Activated B cell treated with CpG ODN at 0.5 μM for 24 hours (primary cell): ENCODE data around the gene NLRP6. TPM values are rescaled to one million over a fixed set of nuclear protein-coding genes. Genes with fewer than 3 reads are reported as not detected.

Experiments used
- ATAC-seq: fragments of 200-7000 bp; cut with Tn5 transposase; one replicate; pipeline ENCODE4 v1.10.0; 2021; ENCODE audit warnings: low read depth, mild to moderate bottlenecking, moderate library complexity
- CTCF ChIA-PET: fragments of 350-600 bp; sonication (Branson Sonifier 250); formaldehyde crosslinking; loops from one replicate; lab custom pipeline; 2021; ENCODE audit warnings: antibody characterized with exemption; lab: Charles Lee
- POLR2A ChIA-PET: fragments of 350-600 bp; sonication (Branson Sonifier 250); formaldehyde crosslinking; loops from one replicate; lab custom pipeline; 2021; ENCODE audit warnings: antibody characterized with exemption; lab: Charles Lee
- DNase-seq: peaks from one replicate; pipeline ENCODE4 v3.0.0; 2022
- H3K27ac Mint-ChIP-seq: one replicate; pipeline ENCODE4 v1.8.0; 2020; ENCODE audit warnings: mixed read lengths
- H3K27me3 Mint-ChIP-seq: one replicate; pipeline ENCODE4 v1.8.0; 2021; ENCODE audit warnings: mixed read lengths
- H3K36me3 Mint-ChIP-seq: one replicate; pipeline ENCODE4 v1.8.0; 2021; ENCODE audit warnings: low read depth, mixed read lengths
- H3K4me1 Mint-ChIP-seq: one replicate; pipeline ENCODE4 v1.8.0; 2021; ENCODE audit warnings: mixed read lengths
- H3K4me3 Mint-ChIP-seq: one replicate; pipeline ENCODE4 v1.8.0; 2020; ENCODE audit warnings: mild to moderate bottlenecking, mixed read lengths
- H3K9me3 Mint-ChIP-seq: one replicate; pipeline ENCODE4 v1.8.0; 2020; ENCODE audit warnings: mixed read lengths
- intact Hi-C: fragments of 100-400 bp; cut with micrococcal nuclease; formaldehyde crosslinking; loops from one replicate; pipeline ENCODE4 v1.15.1; 2024
- total RNA-seq: library from RNA; stranded (reverse); gene quantifications from 2 replicates; pipeline ENCODE4 v1.2.3, GENCODE V29; 2022
- TF ChIP-seq, protein P1 (sequence below): fragments of 200-600 bp; IDR thresholded peaks from one replicate; pipeline ENCODE4 v1.8.0; 2022; ENCODE audit warnings: antibody characterized with exemption, mild to moderate bottlenecking

Gene NLRP6
- total RNA-seq, 1 donor from 2014 or later, result 0.64 TPM

DNA sequence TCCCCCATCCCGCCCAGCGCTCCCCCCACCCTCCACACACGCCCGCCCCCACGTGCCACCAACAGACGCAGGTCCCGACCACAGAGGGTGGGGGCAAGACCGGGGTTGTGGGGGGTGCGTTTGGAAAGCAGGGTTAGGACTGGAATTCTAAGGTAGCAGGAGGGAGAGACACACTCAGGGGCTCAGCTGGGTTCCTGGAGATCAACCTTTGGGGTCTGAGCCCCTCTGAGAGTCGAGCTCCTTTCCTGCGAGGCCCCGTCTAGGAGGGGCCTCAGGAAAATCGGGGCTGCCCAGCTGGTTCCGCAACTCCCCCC, 11.1 kb downstream of the NLRP6 start:
- H3K27ac Mint-ChIP-seq, result no peak overlapping the region
- H3K4me1 Mint-ChIP-seq, result peaks cover 17% of the 10 kb centered on the region
- peak overlapping the region; percentile 79 for H3K4me3 Mint-ChIP-seq
- CTCF ChIA-PET, result interaction anchor here (2.2 kb wide), 1 partner anchor 39 kb away, joined by 9 read pairs; no protein-coding TSS in a partner anchor
- TF ChIP-seq, protein P1, sequence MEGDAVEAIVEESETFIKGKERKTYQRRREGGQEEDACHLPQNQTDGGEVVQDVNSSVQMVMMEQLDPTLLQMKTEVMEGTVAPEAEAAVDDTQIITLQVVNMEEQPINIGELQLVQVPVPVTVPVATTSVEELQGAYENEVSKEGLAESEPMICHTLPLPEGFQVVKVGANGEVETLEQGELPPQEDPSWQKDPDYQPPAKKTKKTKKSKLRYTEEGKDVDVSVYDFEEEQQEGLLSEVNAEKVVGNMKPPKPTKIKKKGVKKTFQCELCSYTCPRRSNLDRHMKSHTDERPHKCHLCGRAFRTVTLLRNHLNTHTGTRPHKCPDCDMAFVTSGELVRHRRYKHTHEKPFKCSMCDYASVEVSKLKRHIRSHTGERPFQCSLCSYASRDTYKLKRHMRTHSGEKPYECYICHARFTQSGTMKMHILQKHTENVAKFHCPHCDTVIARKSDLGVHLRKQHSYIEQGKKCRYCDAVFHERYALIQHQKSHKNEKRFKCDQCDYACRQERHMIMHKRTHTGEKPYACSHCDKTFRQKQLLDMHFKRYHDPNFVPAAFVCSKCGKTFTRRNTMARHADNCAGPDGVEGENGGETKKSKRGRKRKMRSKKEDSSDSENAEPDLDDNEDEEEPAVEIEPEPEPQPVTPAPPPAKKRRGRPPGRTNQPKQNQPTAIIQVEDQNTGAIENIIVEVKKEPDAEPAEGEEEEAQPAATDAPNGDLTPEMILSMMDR, result no peak
- DNase-seq (no peak), ATAC-seq (peak; percentile 22)
- intact Hi-C loops, result loop anchor here (2.0 to 5.0 kb wide), 3 partner anchors 13 to 52 kb away; partner anchors contain the start of genes PSMD13 and SIRT3
- H3K27me3 Mint-ChIP-seq, result peaks cover 12% of the 10 kb centered on the region
- POLR2A ChIA-PET, result interaction anchor here (0.8 to 3.6 kb wide), 15 partner anchors 9 to 217 kb away, joined by 3 to 35 read pairs (median 4); partner anchors contain the start of genes BET1L, IFITM2, RIC8A and RNH1
- H3K9me3 Mint-ChIP-seq, result no peaks in the 10 kb centered on the region
- H3K36me3 Mint-ChIP-seq, result peaks cover 17% of the 10 kb centered on the region

DNA sequence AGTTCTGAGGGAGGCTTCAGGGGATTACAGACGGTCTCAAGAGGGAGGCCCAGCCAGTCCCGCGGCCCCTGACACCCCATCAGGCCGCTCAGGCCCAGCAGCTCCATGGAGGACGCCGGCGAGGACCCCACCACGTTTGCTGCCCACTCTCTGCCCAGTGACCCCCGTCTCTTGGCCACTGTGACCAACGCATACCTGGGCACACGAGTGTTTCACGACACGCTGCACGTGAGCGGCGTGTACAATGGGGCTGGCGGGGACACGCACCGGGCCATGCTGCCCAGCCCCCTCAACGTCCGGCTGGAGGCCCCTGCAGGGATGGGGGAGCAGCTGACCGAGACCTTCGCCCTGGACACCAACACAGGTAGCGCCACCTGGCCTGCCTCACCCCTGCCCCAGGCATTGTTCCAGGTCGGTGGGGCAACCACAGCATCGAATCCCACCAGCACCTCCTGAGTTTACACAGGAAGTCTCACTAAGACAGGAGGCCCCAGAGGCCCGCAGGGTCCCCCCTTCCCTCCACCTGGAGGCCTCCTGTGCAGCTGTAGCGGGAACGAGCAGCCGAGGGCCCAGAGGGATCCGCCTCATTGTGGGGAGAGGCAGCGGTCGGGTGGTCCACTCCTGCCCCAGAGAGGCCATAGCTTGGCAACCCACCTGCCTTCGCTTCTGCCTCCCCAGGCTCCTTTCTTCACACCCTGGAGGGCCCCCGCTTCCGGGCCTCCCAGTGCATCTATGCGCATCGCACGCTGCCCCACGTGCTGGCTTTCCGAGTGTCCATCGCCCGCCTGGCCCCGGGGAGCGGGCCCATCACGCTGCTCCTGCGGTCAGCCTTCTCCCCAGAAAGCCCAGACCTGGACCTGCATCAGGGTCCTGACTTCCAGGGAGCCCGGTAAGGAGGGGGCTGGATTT, 11.8 kb downstream of the NLRP6 start:
- Mint-ChIP-seq H3K27me3 (peaks cover 11% of the 10 kb centered on the region), H3K36me3 (peaks cover 20% of the 10 kb centered on the region), H3K4me1 (peaks cover 17% of the 10 kb centered on the region), H3K9me3 (no peaks in the 10 kb centered on the region), H3K4me3 (peak overlapping the region; percentile 79), H3K27ac (no peak overlapping the region)
- TF ChIP-seq, protein P1, result no peak
- CTCF ChIA-PET, result interaction anchor here (0.9 to 2.2 kb wide), 2 partner anchors 39 kb away, joined by 4 to 9 read pairs; no protein-coding TSS in a partner anchor
- intact Hi-C loops, result loop anchor here (2.0 to 5.0 kb wide), 3 partner anchors 13 to 53 kb away; partner anchors contain the start of genes PSMD13 and SIRT3
- ATAC-seq (no peak), DNase-seq (peak; percentile 15)
- POLR2A ChIA-PET, result interaction anchor here (0.8 to 3.6 kb wide), 11 partner anchors 10 to 217 kb away, joined by 3 to 35 read pairs (median 4); partner anchors contain the start of genes BET1L, IFITM2, RIC8A and RNH1

DNA sequence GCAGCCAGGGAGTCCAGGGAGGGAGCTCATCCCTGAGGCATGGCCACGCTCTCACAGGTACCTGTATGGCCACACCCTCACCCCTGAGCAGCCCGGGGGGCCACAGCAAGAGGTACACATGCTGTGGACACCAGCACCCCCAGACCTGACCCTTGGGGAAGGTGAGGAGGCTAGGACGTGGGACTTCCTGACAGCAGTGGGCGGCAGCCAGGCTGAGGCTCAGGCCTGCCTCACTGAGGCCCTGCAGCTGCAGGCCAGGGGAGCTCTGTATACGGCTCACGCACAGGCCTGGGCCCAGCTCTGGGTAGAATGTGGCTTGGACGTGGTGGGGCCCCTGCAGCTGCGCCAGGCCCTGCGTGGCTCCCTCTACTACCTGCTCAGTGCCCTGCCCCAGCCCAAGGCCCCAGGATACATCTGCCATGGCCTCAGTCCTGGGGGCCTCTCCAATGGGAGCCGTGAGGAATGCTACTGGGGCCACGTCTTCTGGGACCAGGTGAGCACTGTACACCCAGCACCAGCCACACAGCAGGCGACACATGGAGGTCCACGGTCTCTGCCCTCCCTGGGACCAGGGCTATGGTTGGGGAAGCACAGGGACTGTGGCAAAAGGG, 12.5 kb downstream of the NLRP6 start:
- no peak overlapping the region for H3K27ac Mint-ChIP-seq
- peaks cover 22% of the 10 kb centered on the region for H3K36me3 Mint-ChIP-seq
- DNase-seq (peak; percentile 15), ATAC-seq (no peak)
- intact Hi-C loops, result no loop called here
- peaks cover 4% of the 10 kb centered on the region for H3K27me3 Mint-ChIP-seq
- TF ChIP-seq, protein P1, result no peak
- CTCF ChIA-PET, result interaction anchor here (0.9 kb wide), 1 partner anchor 40 kb away, joined by 4 read pairs; no protein-coding TSS in a partner anchor
- POLR2A ChIA-PET, result interaction anchor here (1.0 to 3.6 kb wide), 4 partner anchors 11 to 83 kb away, joined by 3 to 35 read pairs (median 10); partner anchors contain the start of genes BET1L and RIC8A
- H3K9me3 Mint-ChIP-seq, result no peaks in the 10 kb centered on the region
- H3K4me1 Mint-ChIP-seq, result peaks cover 17% of the 10 kb centered on the region
- H3K4me3 Mint-ChIP-seq, result peak overlapping the region; percentile 79

DNA sequence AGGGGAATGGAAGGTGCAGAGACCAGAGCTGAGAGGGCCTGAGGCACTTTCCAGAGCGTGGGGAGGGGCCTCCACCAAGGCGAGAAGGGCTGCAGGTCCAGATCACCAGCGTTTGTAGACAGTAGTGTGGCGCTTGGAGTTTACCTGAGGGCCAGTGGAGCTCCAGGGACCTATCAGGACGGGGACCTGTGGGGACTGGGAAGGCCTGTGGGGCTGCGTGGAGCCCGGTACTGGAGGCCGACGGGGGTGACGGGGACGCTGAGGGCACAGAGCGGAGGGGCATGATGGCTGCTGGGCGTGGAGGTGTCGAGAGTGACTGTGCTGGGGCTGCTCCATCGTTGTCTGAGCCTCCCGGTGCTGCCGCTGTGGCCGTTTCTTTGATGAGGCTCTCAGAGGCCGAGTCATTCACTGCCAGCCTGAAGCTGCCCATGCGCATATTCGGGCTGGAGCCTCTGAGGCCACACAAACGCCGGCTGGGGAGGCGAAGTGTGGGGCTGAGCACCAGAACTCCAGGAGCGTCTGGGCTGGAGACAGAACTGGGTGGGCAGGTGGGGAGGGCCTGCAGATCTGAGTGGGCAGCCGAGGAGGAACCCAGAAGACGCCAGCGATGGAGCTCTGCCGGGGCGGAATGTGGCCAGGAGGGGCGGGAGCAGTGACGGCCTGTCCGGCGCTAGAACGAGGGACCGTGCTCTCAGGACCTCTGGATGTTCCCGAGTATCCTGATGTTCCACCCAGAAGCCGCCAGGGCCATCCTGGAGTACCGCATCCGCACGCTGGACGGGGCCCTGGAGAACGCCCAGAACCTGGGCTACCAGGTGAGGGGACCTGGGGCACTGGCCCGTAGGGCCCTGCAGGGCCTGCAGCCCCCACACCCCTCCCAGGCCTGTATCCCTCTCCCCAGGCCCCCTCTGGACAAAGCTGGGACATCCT, 13.3 kb downstream of the NLRP6 start:
- Mint-ChIP-seq H3K27ac (no peak overlapping the region), H3K4me3 (peak overlapping the region; percentile 38), H3K4me1 (peaks cover 17% of the 10 kb centered on the region), H3K9me3 (no peaks in the 10 kb centered on the region), H3K27me3 (peaks cover 3% of the 10 kb centered on the region), H3K36me3 (peaks cover 23% of the 10 kb centered on the region)
- POLR2A ChIA-PET, result interaction anchor here (1.0 to 3.1 kb wide), 3 partner anchors 12 to 84 kb away, joined by 3 to 15 read pairs (median 5); partner anchors contain the start of genes BET1L and RIC8A
- TF ChIP-seq, protein P1, result no peak
- ATAC-seq, result no peak
- CTCF ChIA-PET, result interaction anchor here (0.9 kb wide), 1 partner anchor 41 kb away, joined by 4 read pairs; no protein-coding TSS in a partner anchor
- no peak for DNase-seq
- intact Hi-C loops, result no loop called here
